H9 (cell line): Measurements from ENCODE around the gene CD244. TPM values are rescaled to one million over a fixed set of nuclear protein-coding genes. Genes with fewer than 3 reads are reported as not detected.

ENCODE experiments used
- DNase-seq: peaks from one replicate; pipeline ENCODE4 v3.0.0-alpha.2; 2017
- H2AFZ ChIP-seq: one replicate; pipeline ENCODE4 v1.6.1; 2013; ENCODE audit warnings: mild to moderate bottlenecking, low read length, control low read depth, moderate library complexity
- H2AK5ac ChIP-seq: 2 replicates; pipeline ENCODE4 v1.6.1; 2013; ENCODE audit warnings: low read length, control low read depth, mixed read lengths; ENCODE audit not compliant: insufficient read length
- H2BK120ac ChIP-seq: one replicate; pipeline ENCODE4 v1.6.1; 2013; ENCODE audit warnings: low read depth, mild to moderate bottlenecking, low read length, control low read depth, inconsistent platforms; ENCODE audit not compliant: poor library complexity, severe bottlenecking
- H2BK12ac ChIP-seq: 2 replicates; pipeline ENCODE4 v1.6.1; 2013; ENCODE audit warnings: low read length, control low read depth, mixed read lengths, low read depth; ENCODE audit not compliant: insufficient read length
- H2BK15ac ChIP-seq: 2 replicates; pipeline ENCODE4 v1.6.1; 2013; ENCODE audit warnings: low read depth, low read length, control low read depth
- H2BK20ac ChIP-seq: one replicate; pipeline ENCODE4 v1.6.1; 2013; ENCODE audit warnings: low read depth, mild to moderate bottlenecking, low read length, control low read depth, inconsistent platforms; ENCODE audit not compliant: poor library complexity, severe bottlenecking
- H2BK5ac ChIP-seq: 2 replicates; pipeline ENCODE4 v1.6.1; 2013; ENCODE audit warnings: low read length, control low read depth, mixed read lengths; ENCODE audit not compliant: insufficient read length
- H3K14ac ChIP-seq: 2 replicates; pipeline ENCODE4 v1.6.1; 2013; ENCODE audit warnings: low read length, control low read depth; ENCODE audit not compliant: insufficient read depth
- H3K18ac ChIP-seq: 2 replicates; pipeline ENCODE4 v1.6.1; 2013; ENCODE audit warnings: low read depth, mild to moderate bottlenecking, mixed read lengths, low read length, control low read depth; ENCODE audit not compliant: insufficient read length
- H3K23ac ChIP-seq: 2 replicates; pipeline ENCODE4 v1.6.1; 2013; ENCODE audit warnings: low read length, control low read depth, mixed read lengths, low read depth; ENCODE audit not compliant: insufficient read length
- H3K23me2 ChIP-seq: 2 replicates; pipeline ENCODE4 v1.6.1; 2013; ENCODE audit warnings: low read depth, mild to moderate bottlenecking, mixed read lengths, low read length, control low read depth; ENCODE audit not compliant: insufficient read length, poor library complexity, severe bottlenecking
- H3K27ac ChIP-seq: 2 replicates; pipeline ENCODE4 v1.5.1; 2013; ENCODE audit warnings: low read length, control low read depth, mixed read lengths, low read depth; ENCODE audit not compliant: insufficient read length
- H3K27me3 ChIP-seq: 2 replicates; pipeline ENCODE4 v1.6.1; 2013; ENCODE audit warnings: low read length, control low read depth, inconsistent platforms; ENCODE audit not compliant: insufficient read depth
- H3K4ac ChIP-seq: 2 replicates; pipeline ENCODE4 v1.6.1; 2013; ENCODE audit warnings: low read depth, mild to moderate bottlenecking, control low read depth, inconsistent platforms, low read length, moderate library complexity
- H3K4me1 ChIP-seq: 2 replicates; pipeline ENCODE4 v1.6.1; 2013; ENCODE audit warnings: low read length, control low read depth, inconsistent platforms; ENCODE audit not compliant: insufficient read depth
- H3K4me2 ChIP-seq: 2 replicates; pipeline ENCODE4 v1.6.1; 2013; ENCODE audit warnings: low read length, control low read depth, mixed read lengths; ENCODE audit not compliant: insufficient read length, insufficient read depth
- H3K56ac ChIP-seq: 2 replicates; pipeline ENCODE4 v1.6.1; 2013; ENCODE audit warnings: low read depth, mild to moderate bottlenecking, mixed read lengths, low read length, control low read depth; ENCODE audit not compliant: insufficient read length
- H3K79me1 ChIP-seq: 2 replicates; pipeline ENCODE4 v1.6.1; 2013; ENCODE audit warnings: low read depth, mild to moderate bottlenecking, moderate library complexity, low read length, control low read depth, inconsistent platforms; ENCODE audit not compliant: insufficient read depth, poor library complexity, severe bottlenecking
- H3K79me2 ChIP-seq: 2 replicates; pipeline ENCODE4 v1.6.1; 2013; ENCODE audit warnings: low read length, control low read depth, inconsistent platforms; ENCODE audit not compliant: insufficient read depth
- H3K9ac ChIP-seq: 2 replicates; pipeline ENCODE4 v1.6.1; 2013; ENCODE audit warnings: low read length, control low read depth, mixed read lengths; ENCODE audit not compliant: insufficient read length; ENCODE audit errors: extremely low read depth
- H3K9me3 ChIP-seq: one replicate; pipeline ENCODE4 v1.6.1; 2013; ENCODE audit warnings: low read depth, low read length, inconsistent platforms; ENCODE audit not compliant: control insufficient read depth
- H3T11ph ChIP-seq: one replicate; pipeline ENCODE4 v1.6.1; 2013; ENCODE audit warnings: mild to moderate bottlenecking, low read length, control low read depth, inconsistent platforms
- H4K20me1 ChIP-seq: one replicate; pipeline ENCODE4 v1.6.1; 2013; ENCODE audit not compliant: control insufficient read depth, insufficient read length, insufficient read depth
- H4K5ac ChIP-seq: 2 replicates; pipeline ENCODE4 v1.6.1; 2013; ENCODE audit warnings: low read depth, mild to moderate bottlenecking, mixed read lengths, low read length, control low read depth; ENCODE audit not compliant: insufficient read length
- H4K8ac ChIP-seq: replicated peaks from 2 replicates; pipeline ENCODE4 v1.6.1; 2013; ENCODE audit warnings: low read length, control low read depth, mixed read lengths, low read depth; ENCODE audit not compliant: insufficient read length
- H4K91ac ChIP-seq: 2 replicates; pipeline ENCODE4 v1.6.1; 2013; ENCODE audit warnings: low read depth, mild to moderate bottlenecking, moderate library complexity, mixed read lengths, low read length, control low read depth; ENCODE audit not compliant: insufficient read length
- H3K27ac Mint-ChIP-seq, 3 experiments: 2 replicates in 2 of 3; 3 replicates in 1 of 3; pipeline ENCODE4 v1.8.0; 2020 to 2021; ENCODE audit warnings: mixed read lengths in 3 of 3, mild to moderate bottlenecking in 1 of 3, moderate library complexity in 1 of 3
- H3K27me3 Mint-ChIP-seq: 2 replicates; pipeline ENCODE4 v1.8.0; 2021; ENCODE audit warnings: low read depth, mild to moderate bottlenecking, moderate library complexity, mixed read lengths
- H3K36me3 Mint-ChIP-seq, 3 experiments: 2 replicates in 2 of 3; 3 replicates in 1 of 3; pipeline ENCODE4 v1.8.0; 2020 to 2021; ENCODE audit warnings: low read depth in 3 of 3, mixed read lengths in 3 of 3; ENCODE audit not compliant: insufficient read depth in 1 of 3
- H3K4me1 Mint-ChIP-seq, 2 experiments: 2 replicates each; pipeline ENCODE4 v1.8.0; 2020; ENCODE audit warnings: mixed read lengths in 2 of 2
- H3K4me3 Mint-ChIP-seq, 2 experiments: 2 replicates in 1 of 2; 3 replicates in 1 of 2; pipeline ENCODE4 v1.8.0; 2020 to 2021; ENCODE audit warnings: mild to moderate bottlenecking in 2 of 2, mixed read lengths in 2 of 2, moderate library complexity in 1 of 2
- H3K9me3 Mint-ChIP-seq, 2 experiments: 2 replicates in 1 of 2; 3 replicates in 1 of 2; pipeline ENCODE4 v1.8.0; 2020; ENCODE audit warnings: mild to moderate bottlenecking in 2 of 2, mixed read lengths in 2 of 2, moderate library complexity in 1 of 2
- WGBS: extraction: QIAGEN DNeasy Blood & Tissue Kit; methylation state at CpG from one replicate; pipeline ENCODE4 v1.1.7; 2013; ENCODE audit warnings: missing lambda C conversion rate, low lambda C conversion rate, mixed read lengths; ENCODE audit not compliant: insufficient read length; ENCODE audit errors: extremely low coverage; 5-methylcytosine and 5-hydroxymethylcytosine counted together
- total RNA-seq: library from RNA; stranded (reverse); gene quantifications from 2 replicates; pipeline ENCODE4 v1.2.1, GENCODE V29; 2021
- TF ChIP-seq, protein P1 (sequence below): fragments of 200-600 bp; sonication (generic); conservative IDR thresholded peaks from 3 replicates; pipeline ENCODE4 v1.8.0; 2021; ENCODE audit warnings: antibody characterized with exemption, mild to moderate bottlenecking

Gene CD244
- total RNA-seq, 1 experiment from 2014 or later = not detected

DNA sequence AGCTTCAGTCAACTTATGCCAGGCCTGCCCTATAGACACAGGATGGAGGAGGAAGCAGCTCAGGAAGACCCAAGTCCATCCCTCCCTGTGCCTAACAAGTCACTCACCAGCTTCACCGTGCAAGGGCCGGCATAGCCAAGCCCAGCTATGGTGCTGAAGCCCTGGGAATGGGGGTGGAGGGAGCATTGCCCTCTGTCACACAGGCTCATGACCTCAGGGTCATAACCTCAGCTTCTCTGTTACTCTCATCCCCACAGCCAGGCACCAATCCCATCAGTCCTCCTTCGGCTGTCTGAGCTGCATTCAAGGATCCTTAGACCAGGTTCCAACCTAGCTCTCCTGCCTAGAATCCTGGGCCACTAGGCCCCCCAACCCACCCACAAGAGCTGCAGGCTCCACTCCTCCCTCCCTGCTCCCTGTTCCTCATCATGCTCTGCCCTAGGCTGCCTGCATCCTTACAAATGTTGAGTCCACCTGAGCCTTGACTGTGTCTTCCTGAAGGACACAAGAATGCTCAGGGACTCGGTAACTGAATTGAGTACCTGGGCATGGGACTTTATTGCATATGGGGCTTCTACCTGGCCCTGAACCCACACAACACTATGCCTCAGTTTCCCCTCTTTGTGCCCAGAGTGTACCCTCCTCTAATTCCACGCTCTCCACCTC is 1.7 kb downstream of the CD244 start:
- H3K14ac ChIP-seq = no peak overlapping the region; the same call in 1 of the 2 replicates
- H4K5ac ChIP-seq = no peak overlapping the region
- H3K9me3 ChIP-seq = no peaks in the 10 kb centered on the region
- H4K20me1 ChIP-seq = no peaks in the 10 kb centered on the region
- Mint-ChIP-seq H3K4me3 (no peak overlapping the region), H3K4me1 (0 out of 4 replicates have a peak, but pooled peaks cover 0 to 3% of the 10 kb centered on the region in 2 experiments), H3K27me3 (peaks cover 1% of the 10 kb centered on the region; the same call in 1 of the 2 replicates), H3K9me3 (no peaks in the 10 kb centered on the region), H3K36me3 (no peaks in the 10 kb centered on the region), H3K27ac (peak overlapping the region in 1 of 3 experiments; percentile 1; a peak in 1 of 7 replicates)
- no peak overlapping the region for H3K18ac ChIP-seq
- TF ChIP-seq, protein P1, sequence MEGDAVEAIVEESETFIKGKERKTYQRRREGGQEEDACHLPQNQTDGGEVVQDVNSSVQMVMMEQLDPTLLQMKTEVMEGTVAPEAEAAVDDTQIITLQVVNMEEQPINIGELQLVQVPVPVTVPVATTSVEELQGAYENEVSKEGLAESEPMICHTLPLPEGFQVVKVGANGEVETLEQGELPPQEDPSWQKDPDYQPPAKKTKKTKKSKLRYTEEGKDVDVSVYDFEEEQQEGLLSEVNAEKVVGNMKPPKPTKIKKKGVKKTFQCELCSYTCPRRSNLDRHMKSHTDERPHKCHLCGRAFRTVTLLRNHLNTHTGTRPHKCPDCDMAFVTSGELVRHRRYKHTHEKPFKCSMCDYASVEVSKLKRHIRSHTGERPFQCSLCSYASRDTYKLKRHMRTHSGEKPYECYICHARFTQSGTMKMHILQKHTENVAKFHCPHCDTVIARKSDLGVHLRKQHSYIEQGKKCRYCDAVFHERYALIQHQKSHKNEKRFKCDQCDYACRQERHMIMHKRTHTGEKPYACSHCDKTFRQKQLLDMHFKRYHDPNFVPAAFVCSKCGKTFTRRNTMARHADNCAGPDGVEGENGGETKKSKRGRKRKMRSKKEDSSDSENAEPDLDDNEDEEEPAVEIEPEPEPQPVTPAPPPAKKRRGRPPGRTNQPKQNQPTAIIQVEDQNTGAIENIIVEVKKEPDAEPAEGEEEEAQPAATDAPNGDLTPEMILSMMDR = no peak
- H4K8ac ChIP-seq = no peak overlapping the region
- H2BK20ac ChIP-seq = no peak overlapping the region
- H2AK5ac ChIP-seq = no peak overlapping the region
- H2BK5ac ChIP-seq = no peak overlapping the region
- H3K27me3 ChIP-seq = no peaks in the 10 kb centered on the region
- no peaks in the 10 kb centered on the region for H3K79me2 ChIP-seq
- H3K79me1 ChIP-seq = no peaks in the 10 kb centered on the region
- WGBS = no CpG with 5 or more reads among the region's 5 CpGs
- no peak overlapping the region for H2BK120ac ChIP-seq
- DNase-seq = no peak
- no peak overlapping the region for H2AFZ ChIP-seq
- no peak overlapping the region for H3K4ac ChIP-seq
- no peak overlapping the region for H4K91ac ChIP-seq
- H3K27ac ChIP-seq = no peak overlapping the region
- no peaks in the 10 kb centered on the region for H3K23me2 ChIP-seq
- H2BK12ac ChIP-seq = no peak overlapping the region
- no peak overlapping the region for H2BK15ac ChIP-seq
- H3K23ac ChIP-seq = no peak overlapping the region
- H3K4me1 ChIP-seq = no peaks in the 10 kb centered on the region
- H3T11ph ChIP-seq = no peak overlapping the region
- H3K56ac ChIP-seq = no peak overlapping the region
- no peak overlapping the region for H3K9ac ChIP-seq
- H3K4me2 ChIP-seq = no peak overlapping the region
